Thymus (tissue), 11 donors: ENCODE results near the gene CDK2AP2. TPM values are rescaled to one million over a fixed set of nuclear protein-coding genes. Genes with fewer than 3 reads are reported as not detected.

Source experiments
- DNase-seq, 9 donors: peaks; one replicate each; pipeline ENCODE4 v3.0.0-alpha.2; 2013; ENCODE audit warnings: low spot score in 9 of 9, low read depth in 6 of 9, missing footprints in 1 of 9
- H3K27ac ChIP-seq, 2 donors: one replicate each; pipeline ENCODE4 v1.5.1; 2013; ENCODE audit warnings: control low read depth in 1 of 2, low read depth in 1 of 2, low read length in 1 of 2, mild to moderate bottlenecking in 1 of 2, moderate library complexity in 1 of 2
- H3K27me3 ChIP-seq, 2 donors: one replicate each; pipeline ENCODE4 v1.5.1; 2013; ENCODE audit warnings: low read length in 1 of 2; ENCODE audit not compliant: control insufficient read depth in 2 of 2, insufficient read depth in 1 of 2
- H3K36me3 ChIP-seq, 2 donors: one replicate each; pipeline ENCODE4 v1.5.1; 2013; ENCODE audit warnings: low read length in 1 of 2, mild to moderate bottlenecking in 1 of 2, moderate library complexity in 1 of 2; ENCODE audit not compliant: control insufficient read depth in 2 of 2, insufficient read depth in 2 of 2
- H3K4me1 ChIP-seq, 2 donors: one replicate each; pipeline ENCODE4 v1.5.1; 2013; ENCODE audit warnings: low read length in 2 of 2; ENCODE audit not compliant: control insufficient read depth in 2 of 2, insufficient read depth in 2 of 2
- H3K4me3 ChIP-seq, 2 donors: one replicate each; pipeline ENCODE4 v1.5.1; 2013; ENCODE audit warnings: low read length in 2 of 2, control low read depth in 1 of 2, mild to moderate bottlenecking in 1 of 2
- H3K9me3 ChIP-seq, 2 donors: one replicate each; pipeline ENCODE4 v1.5.1; 2013; ENCODE audit warnings: low read length in 1 of 2, mild to moderate bottlenecking in 1 of 2; ENCODE audit not compliant: control insufficient read depth in 2 of 2, insufficient read depth in 1 of 2
- WGBS: extraction: QIAGEN DNeasy Blood & Tissue Kit; methylation state at CpG from one replicate; pipeline ENCODE4 v1.1.7; 2013; 5-methylcytosine and 5-hydroxymethylcytosine counted together
- polyA plus RNA-seq: library from polyadenylated mRNA; stranded (reverse); fragments of 200-250 nt; gene quantifications from one replicate; pipeline ENCODE4 v1.2.3, GENCODE V29; 2013
- total RNA-seq: library from RNA; stranded (reverse); fragments of 120-200 nt; gene quantifications from one replicate; pipeline ENCODE4 v1.2.4, GENCODE V29; 2013
- donor health status: healthy.

The CDK2AP2 gene
- total and polyA plus RNA-seq, 2 donors: 31.4 to 51.2 TPM

- no peaks in the 10 kb centered on the region for H3K4me1 ChIP-seq
- no peaks in the 10 kb centered on the region for H3K9me3 ChIP-seq
- WGBS: 97% methylated on average over 19 of the region's 19 CpGs
Measured at GRCh38 chr11:67458266-67458665, 49.7 kb downstream of the CDK2AP2 start.

GRCh38 chr11:67457453-67457852, 50.5 kb downstream of the CDK2AP2 start:
- no peak overlapping the region for H3K27ac ChIP-seq
- no peaks in the 10 kb centered on the region for H3K4me1 ChIP-seq
- no peak for DNase-seq
- no peaks in the 10 kb centered on the region for H3K27me3 ChIP-seq
- 98% methylated on average over 12 of the region's 12 CpGs for WGBS
- no peaks in the 10 kb centered on the region for H3K36me3 ChIP-seq
- H3K4me3 ChIP-seq: no peak overlapping the region
- H3K9me3 ChIP-seq: no peaks in the 10 kb centered on the region

More at GRCh38 chr11:67458266-67458665, 49.7 kb downstream of the CDK2AP2 start:
- Histone ChIP-seq H3K4me3 (no peak overlapping the region), H3K27me3 (no peaks in the 10 kb centered on the region), H3K36me3 (no peaks in the 10 kb centered on the region), H3K27ac (no peak overlapping the region)
- DNase-seq: no peak

Other genes starting within 250 kb of the CDK2AP2 start
- gene GRK2, start 241.7 kb downstream of the CDK2AP2 start, total RNA-seq: 89.5 TPM
- gene GRK2, start 241.7 kb downstream of the CDK2AP2 start, polyA plus RNA-seq: 158 TPM
- gene ANKRD13D, start 218.9 kb downstream of the CDK2AP2 start, total RNA-seq: 32.1 TPM
- 99.1 TPM for gene ANKRD13D, start 218.9 kb downstream of the CDK2AP2 start, polyA plus RNA-seq
- gene SSH3, start 204.6 kb downstream of the CDK2AP2 start, total RNA-seq: 1.8 TPM
- gene SSH3, start 204.6 kb downstream of the CDK2AP2 start, polyA plus RNA-seq: 11.8 TPM
- gene POLD4, start 154.6 kb downstream of the CDK2AP2 start, total RNA-seq: 70.0 TPM
- gene POLD4, start 154.6 kb downstream of the CDK2AP2 start, polyA plus RNA-seq: 143 TPM
- 0.19 TPM for gene CLCF1, start 134.6 kb downstream of the CDK2AP2 start, total RNA-seq
- gene CLCF1, start 134.6 kb downstream of the CDK2AP2 start, polyA plus RNA-seq: 2.0 TPM
- gene RAD9A, start 116.2 kb downstream of the CDK2AP2 start, total RNA-seq: 9.5 TPM
- gene RAD9A, start 116.2 kb downstream of the CDK2AP2 start, polyA plus RNA-seq: 35.2 TPM
- gene PPP1CA, start 106.3 kb downstream of the CDK2AP2 start, total RNA-seq: 207 TPM
- 141 TPM for gene PPP1CA, start 106.3 kb downstream of the CDK2AP2 start, polyA plus RNA-seq
- 172 TPM for gene TBC1D10C, start 104.1 kb downstream of the CDK2AP2 start, total RNA-seq
- gene TBC1D10C, start 104.1 kb downstream of the CDK2AP2 start, polyA plus RNA-seq: 318 TPM
- 0.57 TPM for gene CARNS1, start 92.5 kb downstream of the CDK2AP2 start, total RNA-seq
- 1.7 TPM for gene CARNS1, start 92.5 kb downstream of the CDK2AP2 start, polyA plus RNA-seq
- gene RPS6KB2, start 79.7 kb downstream of the CDK2AP2 start, total RNA-seq: 50.1 TPM
- gene RPS6KB2, start 79.7 kb downstream of the CDK2AP2 start, polyA plus RNA-seq: 76.8 TPM
- 198 TPM for gene PTPRCAP, start 70.5 kb downstream of the CDK2AP2 start, total RNA-seq
- gene PTPRCAP, start 70.5 kb downstream of the CDK2AP2 start, polyA plus RNA-seq: 151 TPM
- gene CORO1B, start 64.7 kb downstream of the CDK2AP2 start, total RNA-seq: 45.6 TPM
- gene CORO1B, start 64.7 kb downstream of the CDK2AP2 start, polyA plus RNA-seq: 32.3 TPM
- gene GPR152, start 55.4 kb downstream of the CDK2AP2 start, total RNA-seq: not detected
- not detected for gene GPR152, start 55.4 kb downstream of the CDK2AP2 start, polyA plus RNA-seq
- 0.52 TPM for gene CABP4, start 52.8 kb downstream of the CDK2AP2 start, total RNA-seq
- 1.6 TPM for gene CABP4, start 52.8 kb downstream of the CDK2AP2 start, polyA plus RNA-seq
- 17.3 TPM for gene TMEM134, start 38.9 kb downstream of the CDK2AP2 start, total RNA-seq
- 96.3 TPM for gene TMEM134, start 38.9 kb downstream of the CDK2AP2 start, polyA plus RNA-seq
- 111 TPM for gene AIP, start 25.1 kb downstream of the CDK2AP2 start, total RNA-seq
- 96.4 TPM for gene AIP, start 25.1 kb downstream of the CDK2AP2 start, polyA plus RNA-seq
- gene PITPNM1, start 2.8 kb downstream of the CDK2AP2 start, total RNA-seq: 21.6 TPM
- gene PITPNM1, start 2.8 kb downstream of the CDK2AP2 start, polyA plus RNA-seq: 57.2 TPM
- 0.05 TPM for gene CABP2, start 15.3 kb upstream of the CDK2AP2 start, total RNA-seq
- 0.14 TPM for gene CABP2, start 15.3 kb upstream of the CDK2AP2 start, polyA plus RNA-seq
- gene GSTP1, start 75.7 kb upstream of the CDK2AP2 start, total RNA-seq: 389 TPM
- gene GSTP1, start 75.7 kb upstream of the CDK2AP2 start, polyA plus RNA-seq: 630 TPM
- gene NDUFV1, start 98.8 kb upstream of the CDK2AP2 start, total RNA-seq: 126 TPM
- 207 TPM for gene NDUFV1, start 98.8 kb upstream of the CDK2AP2 start, polyA plus RNA-seq
- 5.8 TPM for gene NUDT8, start 121.8 kb upstream of the CDK2AP2 start, total RNA-seq
- gene NUDT8, start 121.8 kb upstream of the CDK2AP2 start, polyA plus RNA-seq: 4.7 TPM
- gene TBX10, start 131.6 kb upstream of the CDK2AP2 start, total RNA-seq: 0.05 TPM
- gene TBX10, start 131.6 kb upstream of the CDK2AP2 start, polyA plus RNA-seq: 0.09 TPM
- 1.9 TPM for gene ACY3, start 142.6 kb upstream of the CDK2AP2 start, total RNA-seq
- gene ACY3, start 142.6 kb upstream of the CDK2AP2 start, polyA plus RNA-seq: 1.6 TPM
- gene ALDH3B2, start 166.5 kb upstream of the CDK2AP2 start, total RNA-seq: 0.57 TPM
- 11.1 TPM for gene ALDH3B2, start 166.5 kb upstream of the CDK2AP2 start, polyA plus RNA-seq